HG02885 (cell line): ENCODE data around the gene GGCT.

Experiments used
- ATAC-seq: cut with Tn5 transposase; IDR thresholded peaks from one replicate; pipeline ENCODE4 v1.9.1; 2021; ENCODE audit warnings: mild to moderate bottlenecking; ENCODE audit not compliant: unreplicated experiment, poor library complexity

GGCT gene

GRCh38 chr7:30465046-30465810 is 39.4 kb downstream of the GGCT start:
- ATAC-seq, result no peak

DNA sequence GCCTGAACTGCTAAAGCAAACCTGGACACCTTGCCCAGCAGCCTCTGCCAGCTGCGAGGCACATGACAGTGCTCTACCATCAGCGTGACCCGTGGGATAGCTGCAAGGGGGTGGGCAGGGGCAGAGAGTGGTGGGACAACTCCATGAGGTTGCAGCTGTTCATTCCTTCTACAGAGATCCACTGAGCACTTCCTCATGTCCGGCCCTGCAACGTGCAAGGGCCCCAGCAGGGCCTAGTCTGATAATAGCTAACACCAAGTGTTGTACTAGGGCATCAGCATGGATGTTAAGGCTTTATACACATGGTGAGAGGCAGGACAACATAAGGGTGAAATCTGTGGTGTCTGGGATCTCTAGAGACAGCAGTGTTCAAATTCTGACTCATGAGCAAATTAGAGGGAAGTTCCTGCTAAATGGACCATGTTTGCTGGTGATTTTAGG is 40.4 kb downstream of the GGCT start:
- no peak for ATAC-seq

GRCh38 chr7:30463405-30464145 is 41.1 kb downstream of the GGCT start:
- peak; percentile 84 for ATAC-seq

GRCh38 chr7:30462179-30462578 is 42.5 kb downstream of the GGCT start:
- ATAC-seq, result peak; percentile 30

DNA sequence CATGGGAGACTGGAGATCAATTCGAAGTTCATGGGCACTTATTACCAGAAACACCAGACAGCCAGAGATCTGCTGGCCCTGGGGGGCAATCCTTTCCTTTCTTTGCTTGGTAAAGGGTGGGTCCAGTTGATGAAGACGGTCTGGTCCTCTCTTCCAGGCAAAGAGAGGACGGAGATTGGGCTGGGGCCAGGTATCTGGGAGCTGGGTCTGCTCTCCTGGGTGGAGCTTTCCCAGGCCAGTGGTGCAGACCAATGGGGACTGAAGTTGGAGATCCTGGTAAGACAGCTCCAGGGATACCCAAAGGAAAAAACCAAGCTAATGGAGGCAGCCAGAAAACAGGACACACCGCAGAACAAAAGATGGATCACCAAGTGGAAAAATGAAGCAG is 44.4 kb downstream of the GGCT start:
- no peak for ATAC-seq

DNA sequence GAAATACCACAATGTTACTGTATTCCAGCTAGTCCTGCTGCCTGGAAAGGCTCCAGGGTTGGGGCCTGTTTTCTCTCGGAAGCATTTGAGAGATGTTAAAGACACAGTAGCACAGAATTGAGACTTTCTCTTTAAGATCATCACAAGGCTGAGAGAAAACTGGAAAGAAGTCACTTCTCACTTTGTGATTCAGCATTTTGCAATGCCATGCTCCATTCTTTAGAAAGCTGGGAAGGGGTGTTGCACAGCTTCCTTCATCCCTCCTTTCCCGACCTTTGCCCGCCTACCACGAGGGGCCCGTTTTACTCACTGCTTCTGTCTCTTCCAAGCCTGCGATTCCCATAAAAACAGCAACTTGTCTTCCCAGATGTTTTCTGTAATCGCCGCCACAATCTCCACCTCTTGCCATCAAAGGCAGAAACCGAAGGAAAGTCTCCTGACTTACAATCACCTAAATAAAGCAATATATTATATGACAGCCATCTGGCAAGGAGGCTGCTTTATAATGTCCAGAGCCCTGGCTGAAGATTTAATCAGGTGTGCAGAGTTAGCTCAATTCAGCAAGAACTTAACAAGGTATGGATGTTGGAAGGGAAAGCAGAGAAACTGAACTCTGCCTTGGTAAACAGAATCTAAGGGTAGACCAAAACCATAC is 44.9 kb downstream of the GGCT start:
- ATAC-seq, result no peak

GRCh38 chr7:30458311-30458710 is 46.3 kb downstream of the GGCT start:
- ATAC-seq, result no peak

- ATAC-seq, result no peak
These were observed 50.7 kb downstream of the GGCT start for GRCh38 chr7:30453921-30454320.

- ATAC-seq, result no peak
These were observed 51.6 kb downstream of the GGCT start for GRCh38 chr7:30453016-30453415.

- ATAC-seq, result no peak
These were observed 52.2 kb downstream of the GGCT start for GRCh38 chr7:30452280-30452930.

DNA sequence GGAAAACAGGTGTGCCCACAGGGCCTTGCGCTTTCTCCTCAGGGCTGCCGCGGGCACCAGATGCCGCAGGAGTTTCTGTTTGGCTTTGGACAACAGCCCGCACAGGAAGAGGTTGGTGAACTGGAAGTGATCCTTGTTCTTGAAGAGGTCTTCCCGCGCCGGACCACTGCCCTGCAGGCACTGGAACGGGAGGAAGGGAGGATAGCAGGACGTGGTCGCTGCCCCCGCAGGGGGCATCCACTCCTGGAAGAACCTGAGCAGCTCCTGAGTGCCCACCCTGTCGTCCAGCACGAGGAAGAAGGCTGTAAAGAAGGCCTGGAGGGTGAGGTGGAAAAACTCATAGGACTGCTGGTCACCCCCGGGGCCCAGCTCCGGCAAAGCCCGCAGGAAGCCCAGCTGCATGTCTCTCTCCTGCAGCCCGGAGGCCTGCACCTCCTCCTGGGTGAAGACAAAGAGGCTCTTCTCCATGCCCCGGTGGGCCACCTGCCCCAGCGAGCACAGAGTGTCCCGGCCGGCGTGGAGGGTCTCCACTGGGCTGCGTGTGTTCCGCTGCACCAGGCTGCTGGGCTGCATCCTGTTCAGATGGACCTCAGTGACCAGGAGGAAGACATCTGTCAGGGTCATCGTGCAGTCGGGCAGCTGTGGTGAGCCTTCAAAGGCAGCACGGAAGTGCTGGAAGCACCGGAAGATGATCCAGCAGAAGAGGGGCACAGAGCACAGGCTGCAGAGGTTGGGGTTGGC is 52.9 kb downstream of the GGCT start:
- ATAC-seq, result no peak

DNA sequence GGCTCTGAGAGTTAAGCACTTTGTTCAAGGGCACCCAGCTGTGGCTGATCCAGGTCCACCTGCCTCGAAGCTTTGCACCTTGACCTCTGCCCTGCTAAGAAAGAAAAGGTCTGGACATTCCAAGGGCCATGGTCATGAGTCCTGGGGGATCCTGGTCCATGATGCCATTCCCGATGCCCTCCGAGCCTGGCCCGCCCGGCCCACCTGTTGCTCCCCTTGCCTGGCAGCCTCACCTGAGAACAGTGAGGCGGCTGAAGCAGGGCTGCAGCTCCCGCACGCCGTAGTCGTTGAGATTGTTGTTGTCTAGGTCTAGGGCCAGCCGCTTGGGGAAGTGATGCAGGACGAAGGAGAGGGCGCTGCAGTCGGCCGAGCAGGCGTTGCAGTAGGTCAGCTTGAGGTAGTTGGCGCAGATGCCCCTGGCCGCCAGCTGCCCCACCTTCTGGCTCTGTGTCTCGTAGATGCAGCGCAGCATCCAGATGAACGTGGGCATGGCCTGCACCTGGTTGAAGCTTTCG is 53.6 kb downstream of the GGCT start:
- no peak for ATAC-seq

DNA sequence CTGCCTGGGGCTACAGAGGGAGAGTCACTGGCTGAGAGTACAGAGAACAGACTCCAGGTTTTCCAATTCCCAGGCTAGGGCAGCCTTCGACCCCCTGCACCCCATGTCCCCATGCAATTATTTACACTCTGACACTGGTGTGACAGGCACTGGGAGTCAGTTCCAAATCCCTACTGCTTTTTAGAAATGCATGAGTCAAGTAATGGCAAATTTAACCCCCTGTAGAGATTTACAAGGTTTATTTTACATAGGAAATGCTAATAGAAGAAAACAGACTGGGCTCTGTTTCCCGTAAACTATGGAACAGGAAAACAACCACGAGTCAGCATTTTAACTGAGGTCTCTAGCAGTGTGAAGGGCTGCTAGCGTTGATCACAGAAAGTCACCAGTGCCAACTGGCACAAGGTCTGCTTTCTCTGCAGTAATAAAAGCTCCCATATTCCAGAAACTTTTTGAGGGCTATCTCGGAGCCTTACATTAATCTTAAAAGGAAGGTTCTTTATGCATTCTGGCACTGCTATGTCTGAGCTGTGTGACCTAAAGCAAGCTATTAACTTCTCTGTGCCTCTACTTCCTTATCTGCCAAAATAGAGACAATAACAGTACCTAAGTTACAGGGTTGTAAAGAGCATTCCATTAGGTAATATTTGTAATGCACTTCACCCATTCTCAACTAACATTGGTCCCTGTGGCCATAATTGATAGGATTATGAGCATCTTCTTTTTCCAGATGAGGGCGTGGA is 54.2 kb downstream of the GGCT start:
- ATAC-seq, result no peak

DNA sequence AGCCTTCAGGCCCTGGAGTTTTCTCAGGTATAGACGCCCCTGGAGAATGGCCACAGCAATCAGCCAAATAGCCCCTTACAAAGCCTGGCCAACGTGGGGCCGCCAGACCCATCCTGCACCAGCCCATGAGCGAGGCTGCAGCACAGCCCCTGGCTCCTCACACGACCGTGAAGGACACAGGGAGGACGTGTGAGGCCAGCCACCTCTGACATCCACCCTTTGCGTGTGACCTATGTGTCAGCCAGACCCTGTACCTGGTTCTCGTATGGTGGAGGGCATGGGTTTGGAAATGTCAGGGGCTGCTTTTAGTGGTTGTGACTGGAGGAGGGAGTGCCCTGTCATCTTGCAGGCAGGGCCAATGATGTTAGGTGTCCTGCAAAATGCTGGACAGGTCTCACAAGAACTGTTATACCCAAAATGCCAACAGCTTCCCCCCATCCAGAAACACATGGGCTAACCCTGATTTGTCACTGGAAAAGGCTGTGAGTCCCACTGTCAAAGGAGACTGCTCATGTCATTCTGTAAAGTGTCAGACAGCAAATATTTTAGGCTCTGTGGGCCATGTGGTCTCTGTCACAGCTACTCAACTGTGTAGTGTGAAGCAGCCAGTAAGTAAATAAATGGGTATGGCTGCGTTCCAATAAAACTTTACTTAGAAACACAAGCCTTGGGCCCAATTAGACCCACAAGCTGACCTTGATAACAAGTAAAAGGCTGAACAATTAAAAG is 56.0 kb downstream of the GGCT start:
- ATAC-seq, result no peak

GRCh38 chr7:30447466-30447865 is 57.2 kb downstream of the GGCT start:
- no peak for ATAC-seq
